ENCODE results near the gene RPGR.

DNA sequence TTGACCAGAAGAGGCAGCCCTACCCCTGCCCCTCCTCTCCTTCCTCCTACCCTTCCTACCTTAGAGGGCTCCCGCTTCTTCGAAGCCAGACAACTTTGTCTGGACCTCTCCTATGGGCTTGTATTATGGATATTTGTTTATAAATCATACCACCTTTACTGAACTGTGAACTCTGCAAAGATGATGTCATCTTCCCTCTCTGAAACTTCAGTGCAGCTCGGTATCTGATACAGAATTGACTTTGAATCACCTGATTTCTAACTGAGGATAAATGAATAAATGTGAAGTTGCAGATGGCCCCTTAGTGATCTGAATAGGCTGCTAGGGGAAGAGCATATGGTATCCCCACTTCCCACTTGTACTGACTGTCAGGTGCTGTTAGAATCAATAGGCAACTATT, 24.0 kb upstream of the RPGR start:
- TF ChIP-seq, protein P1, sequence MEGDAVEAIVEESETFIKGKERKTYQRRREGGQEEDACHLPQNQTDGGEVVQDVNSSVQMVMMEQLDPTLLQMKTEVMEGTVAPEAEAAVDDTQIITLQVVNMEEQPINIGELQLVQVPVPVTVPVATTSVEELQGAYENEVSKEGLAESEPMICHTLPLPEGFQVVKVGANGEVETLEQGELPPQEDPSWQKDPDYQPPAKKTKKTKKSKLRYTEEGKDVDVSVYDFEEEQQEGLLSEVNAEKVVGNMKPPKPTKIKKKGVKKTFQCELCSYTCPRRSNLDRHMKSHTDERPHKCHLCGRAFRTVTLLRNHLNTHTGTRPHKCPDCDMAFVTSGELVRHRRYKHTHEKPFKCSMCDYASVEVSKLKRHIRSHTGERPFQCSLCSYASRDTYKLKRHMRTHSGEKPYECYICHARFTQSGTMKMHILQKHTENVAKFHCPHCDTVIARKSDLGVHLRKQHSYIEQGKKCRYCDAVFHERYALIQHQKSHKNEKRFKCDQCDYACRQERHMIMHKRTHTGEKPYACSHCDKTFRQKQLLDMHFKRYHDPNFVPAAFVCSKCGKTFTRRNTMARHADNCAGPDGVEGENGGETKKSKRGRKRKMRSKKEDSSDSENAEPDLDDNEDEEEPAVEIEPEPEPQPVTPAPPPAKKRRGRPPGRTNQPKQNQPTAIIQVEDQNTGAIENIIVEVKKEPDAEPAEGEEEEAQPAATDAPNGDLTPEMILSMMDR (conservative IDR thresholded peaks at IDR 0.05; ENCODE audit: low read length), result no peak
- no peak for TF ChIP-seq EZH2phosphoT487 (IDR thresholded peaks at IDR 0.05; ENCODE audit: borderline replicate concordance)
